ENCODE results near the gene CHD8. TPM values are rescaled to one million over a fixed set of nuclear protein-coding genes. Genes with fewer than 3 reads are reported as not detected.

CHD8 gene
- total RNA-seq, 4 donors from 2014 or later: 45.6 to 64.3 (median 55.0) TPM

GRCh38 chr14:21437063-21437901 lies 18.6 kb downstream of the CHD8 start:
- Histone ChIP-seq H3K4me3 (peak overlapping the region; percentile 86 to 95 (median 88)), H3K4me1 (peaks cover 12 to 33% (median 27%) of the 10 kb centered on the region in 4 donors), H3K9me3 (no peaks in the 10 kb centered on the region), H3K36me3 (no peaks in the 10 kb centered on the region), H3K27ac (replicated peaks in 1 of 4) (peak overlapping the region; percentile 84 to 90 (median 88)), H3K27me3 (no peaks in the 10 kb centered on the region)
- no peak for TF ChIP-seq POLR2A (IDR thresholded peaks at IDR 0.05; ENCODE audit: low read depth)
- peak; percentile 90 for TF ChIP-seq POLR2AphosphoS5 (IDR thresholded peaks at IDR 0.05)
- no peak for TF ChIP-seq CTCF (IDR thresholded peaks at IDR 0.05)
- WGBS: 6% methylated on average over 24 of the region's 33 CpGs
- intact Hi-C loops (cut with DNase I): loop anchor here (2.0 kb wide), 1 partner anchor 18 kb away; no protein-coding TSS in a partner anchor
- DNase-seq (ENCODE audit: extremely low spot score): peak; percentile 99

GRCh38 chr14:21436567-21437062 lies 19.3 kb downstream of the CHD8 start:
- Histone ChIP-seq H3K27me3 (no peaks in the 10 kb centered on the region), H3K36me3 (peaks cover 0 to 2% (median 1%) of the 10 kb centered on the region in 4 donors), H3K9me3 (no peaks in the 10 kb centered on the region), H3K27ac (replicated peaks in 1 of 4) (peak overlapping the region; percentile 84 to 90 (median 88)), H3K4me1 (peaks cover 12 to 33% (median 27%) of the 10 kb centered on the region in 4 donors), H3K4me3 (peak overlapping the region; percentile 86 to 95 (median 88))
- DNase-seq (ENCODE audit: extremely low spot score): no peak
- TF ChIP-seq POLR2AphosphoS5 (IDR thresholded peaks at IDR 0.05): no peak
- TF ChIP-seq CTCF (IDR thresholded peaks at IDR 0.05): no peak
- TF ChIP-seq POLR2A (IDR thresholded peaks at IDR 0.05; ENCODE audit: low read depth): no peak
- no peak for TF ChIP-seq EP300 (IDR thresholded peaks at IDR 0.05)
- under 1% methylated on average over 11 of the region's 11 CpGs for WGBS
- intact Hi-C loops (cut with DNase I): loop anchor here (2.0 kb wide), 1 partner anchor 18 kb away; no protein-coding TSS in a partner anchor

GRCh38 chr14:21431126-21431525 lies 24.8 kb downstream of the CHD8 start:
- WGBS: 100% methylated on average over 2 of the region's 2 CpGs

GRCh38 chr14:21428930-21429329 lies 27.0 kb downstream of the CHD8 start:
- intact Hi-C loops (cut with DNase I): no loop called here
- WGBS: 95% methylated on average over 4 of the region's 4 CpGs

More at GRCh38 chr14:21431126-21431525, 24.8 kb downstream of the CHD8 start:
- Histone ChIP-seq H3K9me3 (no peaks in the 10 kb centered on the region), H3K4me3 (no peak overlapping the region), H3K4me1 (peaks cover 5 to 15% (median 13%) of the 10 kb centered on the region in 4 donors), H3K36me3 (peaks cover 41 to 57% (median 54%) of the 10 kb centered on the region in 4 donors), H3K27ac (replicated peaks in 1 of 4) (no peak overlapping the region), H3K27me3 (no peaks in the 10 kb centered on the region)
- DNase-seq (ENCODE audit: extremely low spot score): no peak
- no peak for TF ChIP-seq EP300 (IDR thresholded peaks at IDR 0.05)
- no peak for TF ChIP-seq POLR2AphosphoS5 (IDR thresholded peaks at IDR 0.05)
- no peak for TF ChIP-seq CTCF (IDR thresholded peaks at IDR 0.05)
- TF ChIP-seq POLR2A (IDR thresholded peaks at IDR 0.05; ENCODE audit: low read depth): no peak
- intact Hi-C loops (cut with DNase I): no loop called here

More at GRCh38 chr14:21428930-21429329, 27.0 kb downstream of the CHD8 start:
- DNase-seq (ENCODE audit: extremely low spot score): no peak
- Histone ChIP-seq H3K4me1 (no peaks in the 10 kb centered on the region), H3K36me3 (peaks cover 60 to 79% (median 76%) of the 10 kb centered on the region in 4 donors), H3K4me3 (no peak overlapping the region), H3K27ac (replicated peaks in 1 of 4) (no peak overlapping the region), H3K27me3 (no peaks in the 10 kb centered on the region), H3K9me3 (no peaks in the 10 kb centered on the region)
- TF ChIP-seq POLR2AphosphoS5 (IDR thresholded peaks at IDR 0.05) (no peak), EP300 (IDR thresholded peaks at IDR 0.05) (no peak), CTCF (IDR thresholded peaks at IDR 0.05) (no peak), POLR2A (IDR thresholded peaks at IDR 0.05; ENCODE audit: low read depth) (no peak)

All from esophagus muscularis mucosa (tissue), 4 donors.